Measurements from ENCODE around the gene LDHD. TPM values are rescaled to one million over a fixed set of nuclear protein-coding genes. Genes with fewer than 3 reads are reported as not detected.

LDHD gene
- total and polyA plus RNA-seq, 9 of the 15 experiments (the other 6 are each of a cell fraction or from before 2014, with no cell fraction given): 0.19 to 0.86 (median 0.54) TPM; not detected in 3

GRCh38 chr16:75073545-75074303 lies 42.9 kb downstream of the LDHD start (continued):
- TF ChIP-seq PKNOX1 (IDR thresholded peaks at IDR 0.05) (no peak), E2F3 (CRISPR knock-in tag; IDR thresholded peaks at IDR 0.05) (0 out of 2 replicates have a peak, but pooled peaks have one; percentile 35), ZNF668 (CRISPR knock-in tag; IDR thresholded peaks at IDR 0.05) (no peak), ZNF3 (CRISPR knock-in tag; IDR thresholded peaks at IDR 0.05) (no peak), MGA (IDR thresholded peaks at IDR 0.05) (peak; percentile 20; the same call in 1 of the 2 replicates), POLR2G (IDR thresholded peaks at IDR 0.05; ENCODE audit: low read depth, low read length) (no peak), SMARCC2 (IDR thresholded peaks at IDR 0.05; ENCODE audit: low read depth) (no peak), SAFB2 (IDR thresholded peaks at IDR 0.05; ENCODE audit: borderline replicate concordance, low read depth, low read length, severe bottlenecking) (no peak), HDGF (IDR thresholded peaks at IDR 0.05) (no peak), HEY1 (CRISPR knock-in tag; IDR thresholded peaks at IDR 0.05; ENCODE audit: borderline replicate concordance) (no peak), KLF13 (tag; IDR thresholded peaks at IDR 0.05; ENCODE audit: borderline replicate concordance, low read depth) (no peak), ZNF41 (CRISPR knock-in tag; conservative IDR thresholded peaks at IDR 0.05) (no peak), RBBP5 (IDR thresholded peaks at IDR 0.05; ENCODE audit: borderline replicate concordance, insufficient read depth, low read length, poor library complexity, severe bottlenecking) (peak; percentile 48)
